ENCODE measurements around the gene PCIF1.

Gene PCIF1

DNA sequence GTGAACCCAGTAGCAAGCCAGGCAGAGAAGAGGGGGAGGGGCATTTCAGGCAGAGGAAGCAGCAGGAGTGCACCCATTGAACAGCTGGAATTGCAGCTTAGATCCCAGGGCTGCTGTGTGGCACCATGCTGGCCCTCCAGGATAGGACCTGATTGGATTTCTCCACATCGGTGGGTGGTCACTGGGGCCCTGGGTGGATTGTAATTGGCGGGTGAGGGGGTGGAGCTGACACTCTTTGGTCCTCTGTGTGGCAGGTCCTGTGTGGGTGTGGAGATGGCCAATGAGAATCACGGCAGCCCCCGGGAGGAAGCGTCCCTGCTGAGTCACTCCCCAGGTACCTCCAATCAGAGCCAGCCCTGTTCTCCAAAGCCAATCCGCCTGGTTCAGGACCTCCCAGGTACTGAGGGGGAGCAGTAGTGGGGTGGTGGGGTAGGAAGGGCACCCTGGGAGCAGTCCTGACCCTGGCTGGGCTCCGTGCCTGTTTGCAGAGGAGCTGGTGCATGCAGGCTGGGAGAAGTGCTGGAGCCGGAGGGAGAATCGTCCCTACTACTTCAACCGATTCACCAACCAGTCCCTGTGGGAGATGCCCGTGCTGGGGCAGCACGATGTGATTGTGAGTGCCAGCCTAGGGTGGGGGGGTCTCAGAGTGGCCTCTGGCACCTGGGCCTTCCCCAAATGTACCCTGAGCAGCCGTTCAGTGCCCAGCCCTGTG is 4.4 kb downstream of the PCIF1 start:
- DNase-seq (ENCODE audit: low read depth): no peak
- no peak overlapping the region for H3K4me3 ChIP-seq (ENCODE audit: low read depth, low read length)
- no peak for TF ChIP-seq CTCF (conservative IDR thresholded peaks at IDR 0.05; ENCODE audit: low read depth, low read length)

GRCh38 chr20:45940053-45940452 is 5.6 kb downstream of the PCIF1 start:
- no peak for DNase-seq (ENCODE audit: low read depth)
- no peak overlapping the region for H3K4me3 ChIP-seq (ENCODE audit: low read depth, low read length)
- no peak for TF ChIP-seq CTCF (conservative IDR thresholded peaks at IDR 0.05; ENCODE audit: low read depth, low read length)

GRCh38 chr20:45940469-45940868 is 6.0 kb downstream of the PCIF1 start:
- H3K4me3 ChIP-seq (ENCODE audit: low read depth, low read length): no peak overlapping the region
- no peak for TF ChIP-seq CTCF (conservative IDR thresholded peaks at IDR 0.05; ENCODE audit: low read depth, low read length)
- DNase-seq (ENCODE audit: low read depth): no peak

GRCh38 chr20:45943613-45944012 is 9.1 kb downstream of the PCIF1 start:
- no peak overlapping the region for H3K4me3 ChIP-seq (ENCODE audit: low read depth, low read length)
- no peak for DNase-seq (ENCODE audit: low read depth)
- TF ChIP-seq CTCF (conservative IDR thresholded peaks at IDR 0.05; ENCODE audit: low read depth, low read length): no peak

DNA sequence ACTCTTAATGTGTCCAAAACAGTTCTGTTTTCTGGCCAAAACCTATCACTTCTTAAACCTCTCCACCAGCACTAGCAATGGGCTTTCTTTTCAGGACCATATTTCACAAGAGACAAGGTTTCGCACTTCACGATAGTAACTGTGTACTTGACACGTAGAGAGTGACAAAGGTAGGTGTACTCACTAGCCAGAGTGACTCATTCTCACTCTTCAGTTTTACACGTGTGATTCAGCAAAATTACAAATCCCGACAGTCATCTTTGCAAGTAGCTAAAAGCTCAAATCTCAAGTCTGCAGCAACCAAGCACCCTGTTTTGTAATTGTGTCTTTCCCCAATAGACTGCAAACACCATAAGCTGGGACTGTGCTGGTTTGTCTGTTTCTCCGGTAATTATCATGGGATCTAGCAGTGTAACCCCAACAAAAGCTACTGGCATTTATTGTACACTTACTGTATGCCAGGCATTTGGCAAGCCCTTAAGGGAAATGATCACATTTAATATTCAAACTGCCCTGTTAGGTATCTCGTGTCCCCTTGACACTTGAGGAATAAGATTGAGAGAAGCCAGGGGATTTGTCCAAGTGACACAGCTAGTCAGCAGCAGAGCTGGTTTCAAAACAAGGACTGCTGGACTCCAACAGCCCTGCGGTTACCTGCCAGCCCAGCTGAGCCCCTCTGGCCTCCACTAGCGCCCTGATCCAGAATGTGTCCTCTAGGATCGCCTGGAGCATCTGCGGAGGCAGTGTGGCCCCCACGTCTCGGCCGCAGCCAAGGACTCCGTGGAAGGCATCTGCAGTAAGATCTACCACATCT is 9.9 kb downstream of the PCIF1 start:
- no peak for TF ChIP-seq CTCF (conservative IDR thresholded peaks at IDR 0.05; ENCODE audit: low read depth, low read length)
- H3K4me3 ChIP-seq (ENCODE audit: low read depth, low read length): no peak overlapping the region
- DNase-seq (ENCODE audit: low read depth): peak; percentile 67

- TF ChIP-seq CTCF (conservative IDR thresholded peaks at IDR 0.05; ENCODE audit: low read depth, low read length): peak; percentile 38
- no peak for DNase-seq (ENCODE audit: low read depth)
- no peak overlapping the region for H3K4me3 ChIP-seq (ENCODE audit: low read depth, low read length)
Observed at GRCh38 chr20:45944965-45945677, 10.6 kb downstream of the PCIF1 start.
